Chondrocyte (in vitro differentiated cells): Measurements from ENCODE around the gene ATG13. TPM values are rescaled to one million over a fixed set of nuclear protein-coding genes. Genes with fewer than 3 reads are reported as not detected.

Experiments used
- DNase-seq: peaks from one replicate; pipeline ENCODE4 v3.0.0; 2021; ENCODE audit warnings: mixed read lengths, low spot score
- H3K27ac Mint-ChIP-seq: one replicate; pipeline ENCODE4 v1.8.0; 2021; ENCODE audit warnings: mild to moderate bottlenecking, moderate library complexity, mixed read lengths; ENCODE audit not compliant: unreplicated experiment
- H3K27me3 Mint-ChIP-seq: 2 replicates; pipeline ENCODE4 v1.8.0; 2021; ENCODE audit warnings: low read depth, mixed read lengths
- H3K36me3 Mint-ChIP-seq: 2 replicates; pipeline ENCODE4 v1.8.0; 2021; ENCODE audit warnings: low read depth, mixed read lengths
- H3K4me1 Mint-ChIP-seq: 2 replicates; pipeline ENCODE4 v1.8.0; 2021; ENCODE audit warnings: low read depth, mild to moderate bottlenecking, mixed read lengths
- H3K4me3 Mint-ChIP-seq: one replicate; pipeline ENCODE4 v1.8.0; 2021; ENCODE audit warnings: mild to moderate bottlenecking, moderate library complexity, mixed read lengths; ENCODE audit not compliant: unreplicated experiment
- H3K9me3 Mint-ChIP-seq: 2 replicates; pipeline ENCODE4 v1.8.0; 2021; ENCODE audit warnings: low read depth, mixed read lengths
- CTCF ChIP-seq: fragments of 200-600 bp; sonication (generic); IDR thresholded peaks from 2 replicates; pipeline ENCODE4 v1.5.0; 2021; ENCODE audit warnings: antibody characterized with exemption, mild to moderate bottlenecking, moderate library complexity
- total RNA-seq: library from RNA; stranded (reverse); gene quantifications from 3 replicates; pipeline ENCODE4 v1.2.1, GENCODE V29; 2021

The ATG13 gene
- total RNA-seq, 1 donor from 2014 or later = 67.1 TPM

DNA sequence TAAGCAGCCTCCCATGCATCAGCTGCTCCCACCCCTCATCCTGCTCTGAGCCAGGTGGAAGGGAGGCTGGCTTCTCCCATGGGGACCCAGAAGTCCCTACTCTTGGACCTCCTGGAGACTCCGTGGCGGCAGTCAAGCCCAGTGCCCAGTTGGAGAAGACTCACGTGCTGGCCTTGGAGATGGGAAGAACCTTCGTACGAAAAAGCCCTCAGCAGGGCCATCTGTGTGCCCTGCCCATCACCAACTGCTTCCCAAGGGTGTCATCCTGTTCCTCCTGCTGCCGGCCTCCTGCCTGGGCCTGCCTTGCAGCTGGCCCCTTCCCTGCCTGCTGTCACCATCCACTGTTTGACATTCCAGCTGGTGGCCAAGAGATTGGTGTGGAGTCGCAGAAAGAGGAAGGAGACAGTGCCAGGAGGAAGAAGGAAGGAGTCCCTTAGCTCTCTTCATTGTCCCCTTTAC lies 55.1 kb downstream of the ATG13 start:
- H3K4me3 Mint-ChIP-seq = no peak overlapping the region
- no peaks in the 10 kb centered on the region for H3K27me3 Mint-ChIP-seq
- H3K36me3 Mint-ChIP-seq = peaks cover 28% of the 10 kb centered on the region
- no peak overlapping the region for H3K27ac Mint-ChIP-seq
- no peak for TF ChIP-seq CTCF
- no peak for DNase-seq
- peaks cover 20% of the 10 kb centered on the region for H3K4me1 Mint-ChIP-seq
- H3K9me3 Mint-ChIP-seq = no peaks in the 10 kb centered on the region

DNA sequence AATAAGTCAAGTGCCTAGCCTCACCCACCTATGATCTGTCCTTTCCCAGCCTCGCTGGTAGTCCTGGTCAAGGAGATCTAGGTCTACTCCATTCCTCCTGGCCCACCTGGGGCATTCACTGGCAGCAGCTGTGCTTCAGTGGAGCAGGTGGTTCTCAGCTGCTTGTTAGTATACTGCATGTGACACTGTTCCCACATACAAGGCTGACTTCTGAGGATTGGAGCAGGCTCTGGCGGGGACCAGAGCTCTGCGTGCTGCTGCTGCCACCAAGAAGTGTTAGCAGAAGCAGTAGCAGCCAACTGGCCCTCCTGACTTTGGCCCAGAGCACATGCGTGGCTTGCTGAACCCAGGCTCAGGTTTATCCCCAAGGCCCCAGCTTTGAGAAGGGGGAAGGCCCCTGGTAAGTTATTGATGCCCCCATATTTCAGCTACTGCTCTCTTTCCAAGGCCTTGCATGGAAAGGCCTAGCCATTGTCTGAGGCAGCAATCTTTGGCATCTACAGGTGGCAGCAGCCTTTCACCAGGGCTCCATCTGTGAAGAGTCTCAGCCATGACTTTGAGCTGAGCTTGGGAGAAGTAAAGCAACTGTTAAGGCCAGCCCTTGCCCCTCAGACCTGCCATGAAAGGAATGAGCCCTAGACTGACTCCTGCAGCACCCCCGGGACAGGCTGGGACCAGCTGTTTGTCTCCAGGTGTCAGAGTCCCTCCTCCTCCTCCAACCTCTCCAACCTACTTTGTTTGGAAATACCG lies 56.5 kb downstream of the ATG13 start:
- Mint-ChIP-seq H3K4me1 (peaks cover 25% of the 10 kb centered on the region), H3K36me3 (peaks cover 27% of the 10 kb centered on the region), H3K9me3 (no peaks in the 10 kb centered on the region), H3K4me3 (no peak overlapping the region), H3K27ac (peak overlapping the region; percentile 27), H3K27me3 (no peaks in the 10 kb centered on the region)
- no peak for TF ChIP-seq CTCF
- DNase-seq = peak; percentile 48

DNA sequence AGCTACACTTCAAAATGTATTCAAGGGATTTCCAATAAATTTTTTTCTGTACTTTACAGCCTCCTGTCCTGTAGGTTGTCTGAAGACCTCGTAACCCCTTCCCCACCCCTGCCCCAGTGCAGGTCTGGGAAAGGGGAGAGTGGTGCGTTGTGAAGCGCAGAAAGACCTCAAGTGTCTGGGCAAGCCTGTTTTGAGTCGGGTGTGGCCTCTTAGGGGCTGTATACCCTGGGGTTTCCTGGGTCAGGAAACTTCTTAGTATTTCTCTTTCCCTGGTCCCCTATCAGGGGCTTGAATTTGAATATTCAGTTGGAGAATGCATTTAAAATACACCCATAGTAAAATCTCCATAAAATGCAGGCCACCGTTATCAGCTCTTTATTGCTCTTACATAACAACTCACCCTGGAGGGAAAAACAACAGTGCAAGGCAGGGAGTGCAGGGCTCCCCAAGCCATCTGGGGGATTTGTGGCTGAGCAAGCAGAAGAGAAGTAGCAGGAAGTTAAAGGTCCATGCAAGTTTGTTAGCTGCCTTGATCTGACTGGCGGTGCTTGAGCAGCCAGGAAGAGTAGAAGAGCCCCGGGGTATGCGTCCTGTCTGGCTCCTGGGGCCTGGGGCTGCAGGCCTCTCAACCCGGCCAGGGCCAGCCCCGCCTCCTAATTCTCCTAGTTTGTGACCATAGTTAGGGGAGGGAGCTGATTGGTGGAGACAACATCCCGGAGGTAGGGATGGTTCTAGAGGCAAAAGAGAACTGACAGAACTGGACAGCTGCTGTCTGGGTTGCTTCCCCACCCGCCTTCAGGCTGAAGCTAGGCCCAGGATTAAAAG lies 57.3 kb downstream of the ATG13 start:
- no peak overlapping the region for H3K4me3 Mint-ChIP-seq
- H3K36me3 Mint-ChIP-seq = peaks cover 25% of the 10 kb centered on the region
- H3K9me3 Mint-ChIP-seq = no peaks in the 10 kb centered on the region
- DNase-seq = peak; percentile 56
- peak overlapping the region; percentile 77 for H3K27ac Mint-ChIP-seq
- H3K4me1 Mint-ChIP-seq = peaks cover 23% of the 10 kb centered on the region
- no peak for TF ChIP-seq CTCF
- H3K27me3 Mint-ChIP-seq = no peaks in the 10 kb centered on the region

GRCh38 chr11:46675288-46675851 lies 58.0 kb downstream of the ATG13 start:
- Mint-ChIP-seq H3K27me3 (no peaks in the 10 kb centered on the region), H3K27ac (peak overlapping the region; percentile 77), H3K9me3 (no peaks in the 10 kb centered on the region), H3K36me3 (peaks cover 23% of the 10 kb centered on the region), H3K4me1 (peaks cover 22% of the 10 kb centered on the region), H3K4me3 (no peak overlapping the region)
- peak; percentile 35 for DNase-seq
- TF ChIP-seq CTCF = peak; percentile 26

GRCh38 chr11:46675949-46676348 lies 58.6 kb downstream of the ATG13 start:
- no peak for TF ChIP-seq CTCF
- no peaks in the 10 kb centered on the region for H3K9me3 Mint-ChIP-seq
- H3K4me1 Mint-ChIP-seq = peaks cover 22% of the 10 kb centered on the region
- DNase-seq = peak; percentile 52
- no peak overlapping the region for H3K27ac Mint-ChIP-seq
- no peak overlapping the region for H3K4me3 Mint-ChIP-seq
- H3K36me3 Mint-ChIP-seq = peaks cover 26% of the 10 kb centered on the region
- H3K27me3 Mint-ChIP-seq = no peaks in the 10 kb centered on the region
